ENCODE measurements around the gene RAB39A.

RAB39A gene

DNA sequence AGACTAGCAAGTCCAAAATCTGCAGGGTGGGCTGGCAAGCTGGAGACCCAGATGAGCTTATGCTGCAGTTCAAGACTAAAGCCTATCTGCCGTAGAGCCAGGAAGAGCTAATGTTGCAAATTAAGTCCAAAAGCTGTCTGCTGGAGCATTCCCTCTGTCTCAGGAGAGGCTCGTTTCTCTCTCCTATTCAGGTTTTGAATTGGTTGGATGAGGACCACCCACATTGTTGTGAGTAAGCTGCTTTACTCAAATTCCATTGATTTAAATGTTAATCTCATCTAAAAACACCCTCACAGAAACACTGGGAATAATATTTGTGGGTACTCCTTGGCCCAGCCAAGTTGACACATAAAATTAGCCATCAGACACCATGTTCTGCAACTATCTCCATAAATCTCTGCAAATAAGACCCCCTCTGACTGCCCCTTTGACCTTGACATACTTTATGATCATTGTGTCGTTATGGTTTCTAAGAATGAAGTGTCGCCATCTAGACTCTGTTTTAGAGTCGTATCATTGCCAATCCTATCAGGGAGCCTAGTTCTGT lies 63.7 kb downstream of the RAB39A start:
- no peak overlapping the region for H3K14ac ChIP-seq (ENCODE audit: low read length)
- H2BK12ac ChIP-seq (ENCODE audit: low read length) = no peak overlapping the region
- no peaks in the 10 kb centered on the region for H3K36me3 ChIP-seq (replicated peaks in 1 of 2; ENCODE audit: control insufficient read depth in 2 of 2, insufficient read depth in 2 of 2, low read length in 2 of 2)
- no peak overlapping the region for H3K4me3 ChIP-seq (ENCODE audit: low read length in 2 of 2)
- H3K4ac ChIP-seq (ENCODE audit: low read length) = no peak overlapping the region
- H2BK120ac ChIP-seq (ENCODE audit: low read depth, low read length) = no peak overlapping the region
- H3K23ac ChIP-seq (ENCODE audit: low read depth, low read length, poor library complexity) = no peak overlapping the region
- no peaks in the 10 kb centered on the region for H3K4me1 ChIP-seq (ENCODE audit: control insufficient read depth in 2 of 2, insufficient read depth in 1 of 2, low read depth in 1 of 2, low read length in 2 of 2)
- WGBS, 2 donors (ENCODE audit: extremely low coverage in 2 of 2, insufficient read length in 2 of 2, insufficient replicate concordance in 1 of 2) = no CpG with 5 or more reads among the region's 5 CpGs
- H2BK15ac ChIP-seq (ENCODE audit: low read length) = no peak overlapping the region
- no peak overlapping the region for H2BK5ac ChIP-seq (ENCODE audit: low read length)
- H3K9ac ChIP-seq (ENCODE audit: low read depth, low read length, poor library complexity) = no peak overlapping the region
- no peak overlapping the region for H4K91ac ChIP-seq (ENCODE audit: low read depth, low read length, poor library complexity)
- no peak overlapping the region for H2AK5ac ChIP-seq (ENCODE audit: low read depth, low read length)
- H3K18ac ChIP-seq (ENCODE audit: low read length) = no peak overlapping the region
- H3K27me3 ChIP-seq (ENCODE audit: control insufficient read depth in 3 of 3, insufficient read depth in 3 of 3, low read depth in 1 of 3, low read length in 3 of 3) = no peaks in the 10 kb centered on the region
- H3K27ac ChIP-seq (replicated peaks; ENCODE audit: low read length) = no peak overlapping the region
- no peaks in the 10 kb centered on the region for H3K9me3 ChIP-seq (replicated peaks in 1 of 2; ENCODE audit: control insufficient read depth in 2 of 2, insufficient read depth in 1 of 2, low read depth in 1 of 2, low read length in 2 of 2)
- H2AFZ ChIP-seq (ENCODE audit: low read length) = no peak overlapping the region
- H3K4me2 ChIP-seq (ENCODE audit: insufficient read depth, low read length, poor library complexity, severe bottlenecking) = no peak overlapping the region
- no peak overlapping the region for H4K8ac ChIP-seq (ENCODE audit: low read depth, low read length)
- DNase-seq (ENCODE audit: low spot score) = no peak
- no peaks in the 10 kb centered on the region for H3K79me1 ChIP-seq (ENCODE audit: low read depth, low read length)

DNA sequence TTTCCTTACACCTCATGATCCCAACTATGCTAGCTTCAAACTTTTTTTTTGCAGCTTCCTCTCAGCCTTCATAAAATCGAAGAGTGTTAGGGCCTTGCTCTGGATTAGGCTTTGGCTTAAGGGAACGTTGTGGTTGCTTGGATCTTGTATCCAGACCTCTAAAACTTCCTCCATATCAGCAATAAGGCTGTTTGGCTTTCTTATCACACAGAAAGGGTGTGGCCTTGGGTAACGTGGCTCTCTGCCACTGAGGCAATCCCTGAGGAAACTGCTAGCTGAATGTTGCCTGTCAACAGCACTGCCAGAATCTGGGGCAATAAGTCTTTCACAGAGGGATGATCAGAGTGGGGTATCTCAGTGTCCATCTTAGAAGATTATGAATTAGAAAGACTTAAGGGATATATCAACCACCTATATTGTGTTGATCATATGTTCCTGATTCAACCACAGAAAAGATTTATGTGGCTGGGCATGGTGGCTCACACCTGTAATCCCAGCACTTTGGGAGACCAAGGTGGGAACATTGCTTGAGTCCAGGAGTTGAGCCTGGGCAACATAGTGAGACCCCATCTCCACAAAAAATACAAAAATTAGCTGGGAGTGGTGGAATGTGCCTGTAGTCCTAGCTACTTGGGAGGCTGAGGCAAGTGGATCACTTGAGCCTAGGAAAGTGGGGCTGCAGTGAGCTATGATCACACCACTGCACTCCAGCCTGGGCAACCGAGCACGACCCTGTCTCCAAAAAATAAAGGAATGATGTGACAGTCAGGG lies 67.9 kb downstream of the RAB39A start:
- Histone ChIP-seq H3K4me2 (ENCODE audit: insufficient read depth, low read length, poor library complexity, severe bottlenecking) (no peak overlapping the region), H4K8ac (ENCODE audit: low read depth, low read length) (no peak overlapping the region), H4K91ac (ENCODE audit: low read depth, low read length, poor library complexity) (no peak overlapping the region), H3K4me1 (ENCODE audit: control insufficient read depth in 2 of 2, insufficient read depth in 1 of 2, low read depth in 1 of 2, low read length in 2 of 2) (no peaks in the 10 kb centered on the region), H2BK15ac (ENCODE audit: low read length) (no peak overlapping the region), H3K18ac (ENCODE audit: low read length) (no peak overlapping the region), H3K9ac (ENCODE audit: low read depth, low read length, poor library complexity) (no peak overlapping the region), H2BK120ac (ENCODE audit: low read depth, low read length) (no peak overlapping the region), H3K4ac (ENCODE audit: low read length) (no peak overlapping the region), H3K27me3 (ENCODE audit: control insufficient read depth in 3 of 3, insufficient read depth in 3 of 3, low read depth in 1 of 3, low read length in 3 of 3) (no peaks in the 10 kb centered on the region), H3K9me3 (replicated peaks in 1 of 2; ENCODE audit: control insufficient read depth in 2 of 2, insufficient read depth in 1 of 2, low read depth in 1 of 2, low read length in 2 of 2) (no peaks in the 10 kb centered on the region), H3K27ac (replicated peaks; ENCODE audit: low read length) (no peak overlapping the region), H2BK12ac (ENCODE audit: low read length) (no peak overlapping the region), H3K14ac (ENCODE audit: low read length) (no peak overlapping the region), H3K36me3 (replicated peaks in 1 of 2; ENCODE audit: control insufficient read depth in 2 of 2, insufficient read depth in 2 of 2, low read length in 2 of 2) (no peaks in the 10 kb centered on the region), H2BK5ac (ENCODE audit: low read length) (no peak overlapping the region), H3K23ac (ENCODE audit: low read depth, low read length, poor library complexity) (no peak overlapping the region), H3K79me1 (ENCODE audit: low read depth, low read length) (no peaks in the 10 kb centered on the region), H3K4me3 (ENCODE audit: low read length in 2 of 2) (no peak overlapping the region), H2AK5ac (ENCODE audit: low read depth, low read length) (no peak overlapping the region), H2AFZ (ENCODE audit: low read length) (no peak overlapping the region)
- no peak for DNase-seq (ENCODE audit: low spot score)
- WGBS, 2 donors (ENCODE audit: extremely low coverage in 2 of 2, insufficient read length in 2 of 2, insufficient replicate concordance in 1 of 2) = no CpG with 5 or more reads among the region's 5 CpGs

DNA sequence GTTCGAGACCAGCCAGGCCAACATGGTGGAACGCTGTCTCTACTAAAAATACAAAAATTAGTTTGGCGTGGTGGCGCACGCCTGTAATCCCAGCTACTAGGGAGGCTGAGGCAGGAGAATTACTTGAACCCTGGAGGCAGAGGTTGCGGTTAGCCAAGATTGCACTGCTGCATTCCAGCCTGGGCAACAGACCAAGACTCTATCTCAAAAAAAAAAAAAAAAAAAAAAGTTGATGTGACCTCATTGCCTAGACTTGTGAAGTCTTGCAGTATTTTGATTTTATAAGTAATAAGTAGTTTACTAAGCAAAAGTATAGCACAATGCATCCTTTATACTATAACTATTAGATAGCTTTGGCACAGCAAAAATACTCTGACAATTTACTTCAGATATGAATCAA lies 70.5 kb downstream of the RAB39A start:
- Histone ChIP-seq H2BK5ac (ENCODE audit: low read length) (no peak overlapping the region), H3K79me1 (ENCODE audit: low read depth, low read length) (no peaks in the 10 kb centered on the region)

DNA sequence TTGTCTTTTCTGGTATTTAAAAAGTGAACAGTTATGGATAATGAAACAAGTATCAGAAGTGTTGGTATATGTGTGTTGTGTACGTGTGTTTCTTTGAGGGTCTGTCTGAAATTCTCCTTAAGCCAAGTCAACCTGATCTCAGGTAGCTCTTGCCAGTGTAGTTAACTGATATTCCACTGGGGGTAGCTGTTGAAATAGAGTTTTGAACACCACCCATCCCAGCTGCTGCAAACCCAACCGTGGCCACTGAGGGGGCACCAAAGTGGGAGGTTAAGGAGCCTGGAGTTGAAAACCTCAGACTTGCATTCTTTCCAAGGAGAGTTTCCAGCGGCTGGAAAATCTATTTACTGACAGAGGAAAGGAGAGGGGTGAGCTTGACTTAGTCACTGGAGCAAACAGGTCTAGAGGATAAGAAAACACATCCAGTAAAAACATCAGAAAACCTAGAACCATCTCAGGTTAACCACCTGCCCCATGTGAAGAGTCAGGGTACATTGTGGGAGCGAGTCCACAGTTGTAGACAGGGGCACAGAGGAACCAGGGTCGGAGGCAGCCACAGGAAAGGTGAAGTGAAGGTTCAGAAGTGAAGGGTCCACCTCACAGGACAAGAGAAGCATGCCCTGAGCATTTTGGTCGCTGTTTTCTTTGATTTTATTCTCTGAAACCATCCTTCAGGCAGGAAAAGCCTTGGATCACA lies 71.7 kb downstream of the RAB39A start:
- no peak overlapping the region for H3K4ac ChIP-seq (ENCODE audit: low read length)
- no peak overlapping the region for H2BK5ac ChIP-seq (ENCODE audit: low read length)
- H4K8ac ChIP-seq (ENCODE audit: low read depth, low read length) = no peak overlapping the region
- H2AK5ac ChIP-seq (ENCODE audit: low read depth, low read length) = no peak overlapping the region
- H4K91ac ChIP-seq (ENCODE audit: low read depth, low read length, poor library complexity) = no peak overlapping the region
- peak overlapping the region; percentile 70 for H2AFZ ChIP-seq (ENCODE audit: low read length)
- H3K4me2 ChIP-seq (ENCODE audit: insufficient read depth, low read length, poor library complexity, severe bottlenecking) = no peak overlapping the region
- no CpG with 5 or more reads among the region's 6 CpGs for WGBS, 2 donors (ENCODE audit: extremely low coverage in 2 of 2, insufficient read length in 2 of 2, insufficient replicate concordance in 1 of 2)
- H2BK15ac ChIP-seq (ENCODE audit: low read length) = no peak overlapping the region
- no peaks in the 10 kb centered on the region for H3K79me1 ChIP-seq (ENCODE audit: low read depth, low read length)
- no peaks in the 10 kb centered on the region for H3K36me3 ChIP-seq (replicated peaks in 1 of 2; ENCODE audit: control insufficient read depth in 2 of 2, insufficient read depth in 2 of 2, low read length in 2 of 2)
- H3K9ac ChIP-seq (ENCODE audit: low read depth, low read length, poor library complexity) = no peak overlapping the region
- no peak overlapping the region for H3K4me3 ChIP-seq (ENCODE audit: low read length in 2 of 2)
- no peak overlapping the region for H3K27ac ChIP-seq (replicated peaks; ENCODE audit: low read length)
- H2BK120ac ChIP-seq (ENCODE audit: low read depth, low read length) = no peak overlapping the region
- H3K4me1 ChIP-seq (ENCODE audit: control insufficient read depth in 2 of 2, insufficient read depth in 1 of 2, low read depth in 1 of 2, low read length in 2 of 2) = no peaks in the 10 kb centered on the region
- no peaks in the 10 kb centered on the region for H3K27me3 ChIP-seq (ENCODE audit: control insufficient read depth in 3 of 3, insufficient read depth in 3 of 3, low read depth in 1 of 3, low read length in 3 of 3)
- H2BK12ac ChIP-seq (ENCODE audit: low read length) = no peak overlapping the region
- no peak overlapping the region for H3K18ac ChIP-seq (ENCODE audit: low read length)
- no peak overlapping the region for H3K14ac ChIP-seq (ENCODE audit: low read length)
- no peak overlapping the region for H3K23ac ChIP-seq (ENCODE audit: low read depth, low read length, poor library complexity)
- H3K9me3 ChIP-seq (replicated peaks in 1 of 2; ENCODE audit: control insufficient read depth in 2 of 2, insufficient read depth in 1 of 2, low read depth in 1 of 2, low read length in 2 of 2) = no peaks in the 10 kb centered on the region
- peak; percentile 38 for DNase-seq (ENCODE audit: low spot score)

More for the DNA sequence above, 70.5 kb downstream of the RAB39A start:
- Histone ChIP-seq H3K9ac (ENCODE audit: low read depth, low read length, poor library complexity) (no peak overlapping the region), H2BK120ac (ENCODE audit: low read depth, low read length) (no peak overlapping the region), H2AFZ (ENCODE audit: low read length) (no peak overlapping the region), H3K27me3 (ENCODE audit: control insufficient read depth in 3 of 3, insufficient read depth in 3 of 3, low read depth in 1 of 3, low read length in 3 of 3) (no peaks in the 10 kb centered on the region), H2BK15ac (ENCODE audit: low read length) (no peak overlapping the region), H2BK12ac (ENCODE audit: low read length) (no peak overlapping the region), H3K27ac (replicated peaks; ENCODE audit: low read length) (no peak overlapping the region), H4K91ac (ENCODE audit: low read depth, low read length, poor library complexity) (no peak overlapping the region), H3K4ac (ENCODE audit: low read length) (no peak overlapping the region), H3K4me2 (ENCODE audit: insufficient read depth, low read length, poor library complexity, severe bottlenecking) (no peak overlapping the region), H3K23ac (ENCODE audit: low read depth, low read length, poor library complexity) (no peak overlapping the region), H3K4me3 (ENCODE audit: low read length in 2 of 2) (no peak overlapping the region), H2AK5ac (ENCODE audit: low read depth, low read length) (no peak overlapping the region), H3K4me1 (ENCODE audit: control insufficient read depth in 2 of 2, insufficient read depth in 1 of 2, low read depth in 1 of 2, low read length in 2 of 2) (no peaks in the 10 kb centered on the region), H3K18ac (ENCODE audit: low read length) (no peak overlapping the region), H3K14ac (ENCODE audit: low read length) (no peak overlapping the region), H3K36me3 (replicated peaks in 1 of 2; ENCODE audit: control insufficient read depth in 2 of 2, insufficient read depth in 2 of 2, low read length in 2 of 2) (no peaks in the 10 kb centered on the region), H4K8ac (ENCODE audit: low read depth, low read length) (no peak overlapping the region), H3K9me3 (replicated peaks in 1 of 2; ENCODE audit: control insufficient read depth in 2 of 2, insufficient read depth in 1 of 2, low read depth in 1 of 2, low read length in 2 of 2) (no peaks in the 10 kb centered on the region)
- no peak for DNase-seq (ENCODE audit: low spot score)
- no CpG with 5 or more reads among the region's 6 CpGs for WGBS, 2 donors (ENCODE audit: extremely low coverage in 2 of 2, insufficient read length in 2 of 2, insufficient replicate concordance in 1 of 2)

All from neuronal stem cell (in vitro differentiated cells).